HG03103 (cell line): Measurements from ENCODE around the gene CT83.

Source experiments
- ATAC-seq: cut with Tn5 transposase; IDR thresholded peaks from one replicate; pipeline ENCODE4 v1.9.1; 2021; ENCODE audit warnings: low read depth; ENCODE audit not compliant: unreplicated experiment

The CT83 gene, protein sequence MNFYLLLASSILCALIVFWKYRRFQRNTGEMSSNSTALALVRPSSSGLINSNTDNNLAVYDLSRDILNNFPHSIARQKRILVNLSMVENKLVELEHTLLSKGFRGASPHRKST

DNA sequence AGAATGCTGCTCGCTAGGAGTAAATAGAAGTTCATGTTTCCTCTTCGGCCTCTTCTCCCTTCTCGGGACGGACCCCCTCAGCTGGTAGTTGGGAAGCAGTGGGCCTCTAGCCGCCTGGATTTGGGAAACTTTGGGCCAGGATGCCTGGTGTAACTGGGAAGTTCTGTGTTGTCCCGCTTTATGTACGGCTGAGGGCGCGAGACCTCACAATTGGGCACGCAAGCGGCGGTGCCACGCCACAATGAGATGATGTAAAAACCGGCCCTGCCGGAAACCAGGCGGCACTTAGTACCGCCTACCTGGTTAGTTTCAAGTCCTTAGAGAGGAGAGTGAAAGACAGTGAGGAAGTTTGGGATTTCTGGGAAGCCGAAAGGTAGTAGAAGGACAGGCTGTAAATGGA is at the start of gene CT83:
Gene CT83 (minus strand): TSS at position 155 of the 400 bp plus-strand sequence. CDS start 120 bp downstream, at position 35.
- ATAC-seq = no peak

DNA sequence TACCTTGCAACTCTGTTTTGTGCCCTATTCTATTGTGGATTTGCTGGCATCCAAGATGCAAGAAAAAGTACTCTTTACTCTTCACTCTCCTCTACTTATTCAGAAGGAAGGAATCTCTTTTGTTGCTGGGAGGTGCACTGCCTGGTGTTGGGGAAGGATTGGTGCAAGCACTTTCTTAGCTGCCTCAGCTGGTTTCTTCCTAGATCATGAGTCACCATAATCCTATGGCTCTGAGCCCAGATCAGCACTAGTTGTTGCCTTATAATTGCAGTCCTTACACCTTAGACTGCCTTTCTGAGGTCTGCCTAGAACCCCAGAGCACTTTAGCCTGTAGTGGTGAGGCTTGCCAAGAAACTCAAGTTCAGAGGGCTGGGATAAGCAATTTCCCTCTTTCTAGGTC is 37.0 kb upstream of the CT83 start:
- ATAC-seq = no peak

DNA sequence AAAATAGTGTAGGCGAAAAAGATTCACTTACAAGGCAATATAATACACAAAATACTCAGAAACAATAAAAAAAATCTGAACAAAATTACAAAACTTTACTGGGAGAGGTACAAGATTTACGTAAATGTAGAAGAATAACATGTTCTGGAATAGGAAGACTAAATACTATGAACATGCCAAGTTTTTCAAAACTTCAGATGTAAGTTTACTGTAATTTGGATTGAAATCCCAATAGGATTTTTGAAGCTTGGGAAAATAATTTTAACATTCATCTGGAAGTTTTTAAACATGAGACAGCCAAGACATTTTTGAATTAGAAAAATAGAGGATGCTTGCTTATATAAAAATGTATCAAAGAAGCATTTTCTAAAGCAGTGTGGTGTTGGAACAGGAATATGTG is 30.5 kb upstream of the CT83 start:
- no peak for ATAC-seq

DNA sequence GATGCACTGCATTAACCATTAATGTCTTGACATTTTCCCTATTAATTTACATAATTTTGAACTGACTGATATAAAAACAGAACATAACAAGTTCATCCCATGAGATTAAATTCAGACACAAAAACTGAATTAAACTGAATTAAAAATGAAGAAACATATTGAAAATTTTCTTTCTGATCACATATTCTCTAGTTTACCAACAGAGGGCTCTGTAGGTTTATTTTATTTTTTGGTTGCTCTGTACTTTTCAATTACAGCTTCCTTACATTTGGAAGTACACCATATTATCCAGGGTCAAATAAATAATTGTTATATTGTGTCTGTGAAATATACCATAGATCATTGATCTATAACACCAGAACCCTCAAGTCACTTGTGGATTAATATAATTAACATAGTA is 27.3 kb upstream of the CT83 start:
- ATAC-seq = no peak

DNA sequence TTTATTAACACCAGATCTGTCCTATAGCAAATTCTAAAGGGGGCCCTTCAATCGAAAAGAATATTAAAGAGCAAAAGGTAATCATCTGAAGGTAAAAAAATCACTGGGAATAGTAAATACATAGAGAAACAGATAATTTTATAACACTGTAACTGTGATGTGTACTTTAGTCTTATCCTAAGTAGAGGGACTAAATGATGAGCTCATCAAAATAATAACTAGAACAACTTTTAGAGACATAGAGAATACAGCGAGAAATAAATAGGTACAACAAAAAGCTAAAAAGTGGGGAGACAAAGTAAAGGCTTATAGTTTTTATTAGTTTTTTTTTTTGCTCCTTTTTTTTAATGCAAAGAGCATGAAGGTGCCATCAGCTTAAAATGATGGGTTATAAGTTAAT is 17.3 kb upstream of the CT83 start:
- ATAC-seq = no peak

DNA sequence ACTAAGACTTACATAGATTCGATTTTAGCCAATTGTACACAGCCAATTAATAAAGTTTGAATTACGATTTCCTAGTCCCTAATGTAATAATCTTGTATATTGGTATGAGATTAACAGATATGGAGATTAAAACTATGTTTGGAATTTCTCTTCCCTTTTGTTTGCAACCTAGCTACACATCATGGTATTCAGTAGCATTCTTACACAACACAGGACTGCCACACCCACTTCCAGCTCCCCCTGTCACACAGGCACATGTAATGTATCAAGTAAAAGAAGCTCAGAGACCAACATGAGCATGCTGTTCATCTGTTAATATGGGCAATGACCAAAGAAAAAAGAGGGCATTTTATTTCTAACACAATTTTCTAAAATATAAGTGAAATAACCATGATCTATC is 13.6 kb downstream of the CT83 start:
- no peak for ATAC-seq

DNA sequence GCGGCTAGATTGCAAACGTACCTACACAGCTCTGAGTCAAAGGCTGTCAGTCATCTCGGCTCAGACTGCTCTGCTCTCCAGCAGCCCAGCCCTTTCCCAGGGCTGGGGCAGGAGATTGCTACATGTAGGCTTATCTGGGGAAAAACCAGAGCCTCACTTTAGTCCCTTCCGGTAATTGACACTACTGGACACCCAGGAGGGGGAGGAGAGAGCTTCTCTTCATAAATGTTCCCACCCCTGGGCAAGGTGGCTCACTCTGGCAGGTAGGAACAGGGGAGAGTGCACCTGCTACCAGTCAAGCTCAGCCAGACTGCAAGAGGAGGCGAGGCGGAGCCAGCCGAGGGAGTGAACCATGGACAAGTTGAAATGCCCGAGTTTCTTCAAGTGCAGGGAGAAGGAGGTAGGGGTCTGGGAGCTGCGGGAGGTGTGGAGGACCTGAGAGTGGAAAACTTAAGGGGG is 26.4 kb downstream of the CT83 start, which contains the start of gene SLC6A14:
Gene SLC6A14 (plus strand): TSS at position 249 of the 459 bp plus-strand sequence. CDS start 104 bp downstream, at position 353.
- no peak for ATAC-seq

DNA sequence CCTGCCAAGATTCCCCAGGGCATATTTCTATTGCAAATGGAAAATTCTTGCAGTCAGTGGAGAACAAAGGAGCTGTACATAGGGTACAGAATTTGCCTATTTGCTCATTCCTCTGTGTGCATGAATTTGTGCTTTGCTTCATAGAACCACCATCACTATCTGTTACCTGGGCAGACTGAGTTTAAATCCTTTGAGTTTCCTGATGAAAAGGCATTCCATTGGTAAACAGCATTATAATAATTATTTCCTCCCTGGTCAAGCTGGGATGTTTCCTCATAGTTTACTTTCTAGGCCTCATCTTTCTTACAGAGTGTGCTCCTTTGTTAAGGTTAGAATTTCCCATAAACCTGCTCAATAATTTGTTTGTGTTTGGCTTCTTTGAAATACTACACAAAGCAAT is 27.2 kb downstream of the CT83 start:
- no peak for ATAC-seq

DNA sequence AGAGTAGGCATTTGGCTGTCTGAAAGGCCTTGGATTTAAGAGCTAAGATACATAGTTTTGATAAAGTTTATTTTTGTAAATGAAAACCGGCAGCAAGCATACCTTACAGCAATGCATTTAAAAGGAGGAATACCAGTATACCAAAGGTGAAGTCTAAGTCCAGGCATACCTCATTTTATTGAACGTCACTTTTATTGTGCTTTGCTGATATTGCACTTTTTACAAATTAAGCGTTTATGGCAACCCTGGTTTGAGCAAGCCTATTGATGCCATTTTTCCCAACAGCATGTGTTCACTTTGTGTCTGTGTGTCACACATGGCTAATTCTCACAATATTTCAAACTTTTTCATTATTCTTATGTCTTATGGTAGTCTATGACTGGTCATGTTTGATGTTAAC is 34.8 kb downstream of the CT83 start:
- no peak for ATAC-seq

DNA sequence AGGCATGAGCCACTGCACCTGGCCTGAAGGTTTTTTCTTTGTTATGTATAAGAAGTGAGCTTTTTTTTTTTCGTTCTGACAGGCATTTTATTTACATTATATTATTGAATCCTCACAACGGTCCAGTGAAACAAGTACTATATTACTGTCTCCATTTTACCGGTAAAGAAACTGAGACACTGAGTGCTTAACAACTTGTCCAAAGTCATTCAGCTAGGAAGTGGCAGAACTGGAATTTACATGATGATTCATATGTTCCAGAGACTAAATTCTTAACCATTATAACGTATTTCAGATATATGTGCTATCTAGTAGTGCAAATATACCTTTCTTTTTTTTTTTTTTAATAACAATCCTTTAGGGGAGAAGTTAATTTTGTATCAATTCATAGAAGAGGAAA is 44.8 kb downstream of the CT83 start:
- ATAC-seq = no peak

DNA sequence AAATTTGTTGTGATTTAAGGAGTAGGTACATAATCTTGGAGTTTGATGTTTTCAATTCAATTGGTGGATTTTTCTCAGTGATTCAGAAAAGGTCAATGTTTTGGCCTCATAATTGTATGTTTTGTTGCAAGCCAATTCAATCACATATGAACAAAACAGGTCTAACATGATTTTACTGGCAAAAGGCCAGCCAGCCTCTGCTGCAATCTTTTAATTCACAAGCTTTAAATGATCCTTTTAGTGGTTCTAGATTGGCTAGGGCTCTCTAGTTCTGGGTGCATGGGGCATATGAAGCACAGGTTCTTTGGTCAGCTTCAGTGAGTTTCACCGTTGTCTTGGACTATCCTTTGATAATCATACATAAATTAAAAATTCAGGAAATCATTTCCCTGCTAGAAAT is 45.6 kb downstream of the CT83 start:
- no peak for ATAC-seq

DNA sequence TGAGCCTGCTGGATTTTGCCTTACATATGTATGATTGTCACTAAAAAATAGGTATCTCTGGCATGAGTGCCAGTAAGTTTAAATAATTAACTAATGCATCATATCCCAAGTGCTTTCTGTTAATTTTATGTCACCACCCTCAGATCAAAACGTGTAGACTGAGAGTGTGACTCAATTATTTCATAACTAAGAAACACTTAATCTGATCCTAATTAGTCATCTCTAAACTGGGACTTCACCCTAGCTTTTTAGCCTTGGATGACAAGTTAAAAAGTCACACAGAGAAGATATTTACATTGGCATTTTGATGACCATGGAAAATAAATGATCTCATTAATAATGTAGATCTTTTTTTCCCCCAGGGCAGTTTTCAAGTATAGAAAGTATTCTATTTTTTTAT is 49.5 kb downstream of the CT83 start:
- no peak for ATAC-seq
